Adipose tissue (tissue), 3 donors: ENCODE results near the gene ZNF438. TPM values are rescaled to one million over a fixed set of nuclear protein-coding genes. Genes with fewer than 3 reads are reported as not detected.

Source experiments
- H3K27ac ChIP-seq: one replicate; pipeline ENCODE4 v1.5.1; 2013; ENCODE audit warnings: low read depth, low read length
- WGBS, 3 donors: extraction: QIAGEN DNeasy Blood & Tissue Kit; methylation state at CpG; one replicate each; pipeline ENCODE4 v1.1.7; 2013; 5-methylcytosine and 5-hydroxymethylcytosine counted together
- polyA plus RNA-seq, 3 donors: library from polyadenylated mRNA; stranded (reverse); fragments of 200-250 nt; gene quantifications; one replicate each; pipeline ENCODE4 v1.2.3, GENCODE V29; 2013
- donor health status: healthy with polysubstance abuse.
- donor health status: Bipolar disorder and iron deficiency.
- donor health status: healthy.

ZNF438 gene
- polyA plus RNA-seq = 10 to 100 TPM in 1 of 3 donors, 1 to 10 TPM in 2; 2.8 to 14.1 (median 6.4) TPM

- WGBS, 3 donors = 0 to 1% (median 0%) methylated on average over 58 to 66 of the region's 66 CpGs
- H3K27ac ChIP-seq = peak within 1 kb of the TSS; percentile 98
These were observed at the start of gene ZNF438 for GRCh38 chr10:31031558-31032257. TSS of gene ZNF438 (minus strand) at chr10:31031865. CDS start at chr10:30877034, 154,831 bp downstream.

- H3K27ac ChIP-seq = no peak overlapping the region
- WGBS, 3 donors = 87 to 96% (median 88%) methylated on average over 6 of the region's 6 CpGs
These were observed 44.9 kb upstream of the ZNF438 start for GRCh38 chr10:31076610-31076988.

- 84 to 95% (median 84%) methylated on average over 3 of the region's 3 CpGs for WGBS, 3 donors
- H3K27ac ChIP-seq = no peak overlapping the region
These were observed 44.4 kb upstream of the ZNF438 start for GRCh38 chr10:31075881-31076609.

- WGBS, 3 donors = 65 to 71% (median 70%) methylated on average over 4 of the region's 4 CpGs
- no peak overlapping the region for H3K27ac ChIP-seq
These were observed 43.8 kb upstream of the ZNF438 start for GRCh38 chr10:31075434-31075833.

- WGBS, 3 donors = 84 to 90% (median 89%) methylated on average over 5 of the region's 5 CpGs
- H3K27ac ChIP-seq = no peak overlapping the region
These were observed 43.0 kb upstream of the ZNF438 start for GRCh38 chr10:31074722-31075086.

GRCh38 chr10:31073996-31074721, 42.5 kb upstream of the ZNF438 start:
- 69 to 72% (median 69%) methylated on average over 5 of the region's 5 CpGs for WGBS, 3 donors

GRCh38 chr10:31073211-31073610, 41.5 kb upstream of the ZNF438 start:
- no peak overlapping the region for H3K27ac ChIP-seq
- 90 to 98% (median 97%) methylated on average over 5 of the region's 5 CpGs for WGBS, 3 donors

More at GRCh38 chr10:31073996-31074721, 42.5 kb upstream of the ZNF438 start:
- H3K27ac ChIP-seq = no peak overlapping the region

GRCh38 chr10:31072451-31072850, 40.8 kb upstream of the ZNF438 start:
- 71 to 85% (median 76%) methylated on average over 2 of the region's 2 CpGs for WGBS, 3 donors
- H3K27ac ChIP-seq = no peak overlapping the region

GRCh38 chr10:31071232-31072005, 39.8 kb upstream of the ZNF438 start:
- H3K27ac ChIP-seq = no peak overlapping the region
- WGBS, 3 donors = 69 to 75% (median 69%) methylated on average over 6 of the region's 6 CpGs

GRCh38 chr10:31070691-31071090, 39.0 kb upstream of the ZNF438 start:
- no peak overlapping the region for H3K27ac ChIP-seq
- WGBS, 3 donors = 73 to 79% (median 75%) methylated on average over 2 of the region's 2 CpGs

- 40 to 63% (median 54%) methylated on average over 4 of the region's 4 CpGs for WGBS, 3 donors
- no peak overlapping the region for H3K27ac ChIP-seq
These were observed 38.4 kb upstream of the ZNF438 start for GRCh38 chr10:31070025-31070424.

GRCh38 chr10:31069411-31069810, 37.7 kb upstream of the ZNF438 start:
- 84 to 96% (median 95%) methylated on average over 3 of the region's 3 CpGs for WGBS, 3 donors
- H3K27ac ChIP-seq = no peak overlapping the region

GRCh38 chr10:31064348-31064747, 32.7 kb upstream of the ZNF438 start:
- 54 to 57% (median 55%) methylated on average over 2 of the region's 2 CpGs for WGBS, 3 donors
- no peak overlapping the region for H3K27ac ChIP-seq

GRCh38 chr10:31063841-31064240, 32.2 kb upstream of the ZNF438 start:
- WGBS, 3 donors = 68 to 82% (median 78%) methylated on average over 6 of the region's 6 CpGs
- H3K27ac ChIP-seq = no peak overlapping the region

GRCh38 chr10:31062856-31063255, 31.2 kb upstream of the ZNF438 start:
- H3K27ac ChIP-seq = no peak overlapping the region
- WGBS, 3 donors = 41 to 57% (median 47%) methylated on average over 6 of the region's 6 CpGs

- H3K27ac ChIP-seq = no peak overlapping the region
- WGBS, 3 donors = 90 to 98% (median 95%) methylated on average over 9 of the region's 9 CpGs
These were observed 30.3 kb upstream of the ZNF438 start for GRCh38 chr10:31061941-31062340.

GRCh38 chr10:31058795-31059703, 27.4 kb upstream of the ZNF438 start:
- H3K27ac ChIP-seq = no peak overlapping the region
- WGBS, 3 donors = 45 to 67% (median 60%) methylated on average over 2 of the region's 2 CpGs
